Measurements from ENCODE around the gene CHD3. TPM values are rescaled to one million over a fixed set of nuclear protein-coding genes. Genes with fewer than 3 reads are reported as not detected.

Gene CHD3
- total and polyA plus RNA-seq, 2 donors (not counting 3 experiments of a cell fraction or from before 2014, with no cell fraction given), result 102 to 185 TPM

GRCh38 chr17:7864995-7865650, 23.5 kb upstream of the CHD3 start:
- no peak overlapping the region for H3K4me3 ChIP-seq (replicated peaks in 1 of 3; ENCODE audit: insufficient read depth in 1 of 3, low read depth in 1 of 3, low read length in 3 of 3)
- H3K27me3 ChIP-seq (ENCODE audit: control insufficient read depth in 2 of 2, insufficient read depth in 2 of 2, low read length in 2 of 2), result no peaks in the 10 kb centered on the region
- H3K27ac ChIP-seq (ENCODE audit: insufficient read depth, low read depth, low read length), result no peak overlapping the region
- ChIA-PET CTCF (interaction anchor here (1.0 to 5.2 kb wide), 7 partner anchors 8 to 125 kb away, joined by 3 to 58 read pairs (median 7); partner anchors contain the start of gene NAA38), POLR2A (no interaction called here)
- H3K4me1 ChIP-seq (ENCODE audit: control insufficient read depth, extremely low read depth, insufficient read depth, low read length), result no peaks in the 10 kb centered on the region
- H3K9ac ChIP-seq (replicated peaks; ENCODE audit: extremely low read depth, insufficient read depth, low read length), result no peak overlapping the region
- DNase-seq (ENCODE audit: low read depth, low spot score) (no peak), FAIRE-seq (no peak)
- H2AFZ ChIP-seq (ENCODE audit: low read depth, low read length), result no peak overlapping the region
- dilution Hi-C loops (cut with MboI; ENCODE audit: extremely low pct_ligation_motif_present, low sequenced_read_pairs) (no loop called here), intact Hi-C loops (cut with micrococcal nuclease) (no loop called here)
- H3K9me1 ChIP-seq (replicated peaks; ENCODE audit: control insufficient read depth, extremely low read depth, insufficient read depth, low read length), result no peaks in the 10 kb centered on the region
- no peaks in the 10 kb centered on the region for H3K79me2 ChIP-seq (ENCODE audit: control insufficient read depth, insufficient read depth, low read length)
- TF ChIP-seq POLR2A (IDR thresholded peaks at IDR 0.05; ENCODE audit: low read depth, low read length), result no peak
- TF ChIP-seq MAX (IDR thresholded peaks at IDR 0.05; ENCODE audit: insufficient read depth, insufficient read length), result no peak
- TF ChIP-seq, protein P1, sequence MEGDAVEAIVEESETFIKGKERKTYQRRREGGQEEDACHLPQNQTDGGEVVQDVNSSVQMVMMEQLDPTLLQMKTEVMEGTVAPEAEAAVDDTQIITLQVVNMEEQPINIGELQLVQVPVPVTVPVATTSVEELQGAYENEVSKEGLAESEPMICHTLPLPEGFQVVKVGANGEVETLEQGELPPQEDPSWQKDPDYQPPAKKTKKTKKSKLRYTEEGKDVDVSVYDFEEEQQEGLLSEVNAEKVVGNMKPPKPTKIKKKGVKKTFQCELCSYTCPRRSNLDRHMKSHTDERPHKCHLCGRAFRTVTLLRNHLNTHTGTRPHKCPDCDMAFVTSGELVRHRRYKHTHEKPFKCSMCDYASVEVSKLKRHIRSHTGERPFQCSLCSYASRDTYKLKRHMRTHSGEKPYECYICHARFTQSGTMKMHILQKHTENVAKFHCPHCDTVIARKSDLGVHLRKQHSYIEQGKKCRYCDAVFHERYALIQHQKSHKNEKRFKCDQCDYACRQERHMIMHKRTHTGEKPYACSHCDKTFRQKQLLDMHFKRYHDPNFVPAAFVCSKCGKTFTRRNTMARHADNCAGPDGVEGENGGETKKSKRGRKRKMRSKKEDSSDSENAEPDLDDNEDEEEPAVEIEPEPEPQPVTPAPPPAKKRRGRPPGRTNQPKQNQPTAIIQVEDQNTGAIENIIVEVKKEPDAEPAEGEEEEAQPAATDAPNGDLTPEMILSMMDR (IDR thresholded peaks at IDR 0.05; ENCODE audit: extremely low read depth in 1 of 2, insufficient read depth in 1 of 2, low read depth in 1 of 2, low read length in 2 of 2), result no peak
- TF ChIP-seq POLR2AphosphoS5 (IDR thresholded peaks at IDR 0.05; ENCODE audit: insufficient read depth, low read depth, low read length), result no peak
- no peak for TF ChIP-seq EZH2 (IDR thresholded peaks at IDR 0.05; ENCODE audit: borderline replicate concordance, low read depth, low read length, severe bottlenecking)
- no peak for TF ChIP-seq FOS (IDR thresholded peaks at IDR 0.05; ENCODE audit: borderline replicate concordance, insufficient read depth, low read length)
- peaks cover 2% of the 10 kb centered on the region for H4K20me1 ChIP-seq (replicated peaks; ENCODE audit: control insufficient read depth, extremely low read depth, insufficient read depth, low read length)
- H3K4me2 ChIP-seq (ENCODE audit: insufficient read depth, low read length), result no peak overlapping the region
- peaks cover 2 to 3% of the 10 kb centered on the region in 2 experiments for H3K36me3 ChIP-seq (ENCODE audit: control insufficient read depth in 2 of 2, extremely low read depth in 1 of 2, insufficient read depth in 2 of 2, low read length in 2 of 2)
- H3K9me3 ChIP-seq (replicated peaks; ENCODE audit: control insufficient read depth, insufficient read depth, low read length), result no peaks in the 10 kb centered on the region
- BruUV-seq (replicated peaks), result no TSS peak
